Activated T-helper 1 cell treated with anti-CD3 and anti-CD28 coated beads, Interleukin-12 subunit alpha, Interleukin-12 subunit beta, Interleukin-2, Interleukin-4 antibody, amounts not matched to agents 30 ng/mL and 10 ng/mL and 1 ng/mL, durations not matched to agents 14 hours and 24 hours and 36 hours (primary cell): ENCODE measurements around the gene SYNDIG1L. TPM values are rescaled to one million over a fixed set of nuclear protein-coding genes. Genes with fewer than 3 reads are reported as not detected.

ENCODE experiments used
- DNase-seq: peaks from one replicate; pipeline ENCODE4 v3.0.0; 2021; ENCODE audit warnings: low spot score
- H3K27ac Mint-ChIP-seq: one replicate; pipeline ENCODE4 v1.8.0; 2021; ENCODE audit warnings: mild to moderate bottlenecking, mixed read lengths
- H3K27me3 Mint-ChIP-seq: one replicate; pipeline ENCODE4 v1.8.0; 2022; ENCODE audit warnings: mild to moderate bottlenecking, moderate library complexity, mixed read lengths; ENCODE audit not compliant: insufficient read depth
- H3K36me3 Mint-ChIP-seq: one replicate; pipeline ENCODE4 v1.8.0; 2021; ENCODE audit warnings: low read depth, mixed read lengths
- H3K4me1 Mint-ChIP-seq: one replicate; pipeline ENCODE4 v1.8.0; 2021; ENCODE audit warnings: low read depth, mixed read lengths
- H3K4me3 Mint-ChIP-seq: one replicate; pipeline ENCODE4 v1.8.0; 2021; ENCODE audit warnings: mild to moderate bottlenecking, moderate library complexity, mixed read lengths
- H3K9me3 Mint-ChIP-seq: one replicate; pipeline ENCODE4 v1.8.0; 2021; ENCODE audit warnings: mixed read lengths
- intact Hi-C: fragments of 100-400 bp; cut with micrococcal nuclease; formaldehyde crosslinking; loops from one replicate; pipeline ENCODE4 v1.15.1; 2024
- total RNA-seq: library from RNA; stranded (reverse); gene quantifications from 2 replicates; pipeline ENCODE4 v1.2.3, GENCODE V29; 2022

Gene SYNDIG1L
- total RNA-seq, 1 donor from 2014 or later, result not detected

DNA sequence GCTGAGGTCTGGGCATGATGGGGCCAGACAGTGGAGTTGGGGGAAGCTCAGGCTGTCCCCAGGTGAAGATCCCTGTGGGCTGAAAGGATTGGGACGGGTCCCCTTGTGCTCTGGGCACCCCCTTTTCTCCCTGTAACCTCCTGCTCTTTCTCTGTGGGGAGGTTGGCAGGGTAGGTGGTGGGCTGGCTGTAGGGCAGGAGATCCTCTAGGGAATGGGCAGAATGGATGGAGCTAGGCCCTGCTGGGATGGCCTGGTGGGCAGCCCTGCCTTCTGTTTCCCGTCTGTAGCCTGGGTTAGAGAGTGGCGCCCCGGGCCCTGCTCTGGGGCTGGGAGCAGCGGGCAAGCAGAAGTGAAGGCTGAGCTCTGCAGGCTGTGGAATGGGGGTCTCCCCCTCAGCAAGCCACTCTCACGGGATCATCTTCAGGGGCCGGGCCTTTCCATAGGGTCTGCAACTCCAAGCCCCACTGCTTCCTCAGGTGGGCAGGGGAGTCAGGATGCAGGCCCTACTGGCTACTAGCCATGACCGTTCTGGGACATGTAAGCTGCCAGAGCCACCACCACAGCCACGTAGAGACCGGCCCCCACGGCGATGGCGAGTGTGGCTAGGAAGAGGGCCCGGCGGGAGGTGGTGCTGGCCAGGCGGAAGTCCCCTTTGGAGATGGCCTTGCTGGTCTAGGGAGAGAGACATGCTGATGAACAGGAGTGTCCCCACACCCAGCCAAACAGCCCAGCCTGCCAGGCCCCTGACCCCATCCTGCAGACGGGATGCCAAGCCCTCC, 18.8 kb downstream of the SYNDIG1L start:
- intact Hi-C loops, result no loop called here

GRCh38 chr14:74405663-74406062, 20.3 kb downstream of the SYNDIG1L start:
- Mint-ChIP-seq H3K36me3 (no peaks in the 10 kb centered on the region), H3K9me3 (no peaks in the 10 kb centered on the region), H3K4me1 (peaks cover 21% of the 10 kb centered on the region), H3K27me3 (peaks cover 2% of the 10 kb centered on the region), H3K4me3 (no peak overlapping the region), H3K27ac (no peak overlapping the region)
- no peak for DNase-seq
- intact Hi-C loops, result no loop called here

More for the DNA sequence above, 18.8 kb downstream of the SYNDIG1L start:
- peaks cover 8% of the 10 kb centered on the region for H3K4me1 Mint-ChIP-seq
- H3K27me3 Mint-ChIP-seq, result peaks cover 3% of the 10 kb centered on the region
- H3K4me3 Mint-ChIP-seq, result no peak overlapping the region
- no peaks in the 10 kb centered on the region for H3K9me3 Mint-ChIP-seq
- no peaks in the 10 kb centered on the region for H3K36me3 Mint-ChIP-seq
- H3K27ac Mint-ChIP-seq, result no peak overlapping the region
- DNase-seq, result no peak

- Mint-ChIP-seq H3K4me1 (peaks cover 24% of the 10 kb centered on the region), H3K9me3 (no peaks in the 10 kb centered on the region), H3K27me3 (peaks cover 5% of the 10 kb centered on the region), H3K27ac (no peak overlapping the region), H3K4me3 (no peak overlapping the region), H3K36me3 (no peaks in the 10 kb centered on the region)
- intact Hi-C loops, result no loop called here
- DNase-seq, result no peak
Measured at GRCh38 chr14:74404435-74404834, 21.6 kb downstream of the SYNDIG1L start.

DNA sequence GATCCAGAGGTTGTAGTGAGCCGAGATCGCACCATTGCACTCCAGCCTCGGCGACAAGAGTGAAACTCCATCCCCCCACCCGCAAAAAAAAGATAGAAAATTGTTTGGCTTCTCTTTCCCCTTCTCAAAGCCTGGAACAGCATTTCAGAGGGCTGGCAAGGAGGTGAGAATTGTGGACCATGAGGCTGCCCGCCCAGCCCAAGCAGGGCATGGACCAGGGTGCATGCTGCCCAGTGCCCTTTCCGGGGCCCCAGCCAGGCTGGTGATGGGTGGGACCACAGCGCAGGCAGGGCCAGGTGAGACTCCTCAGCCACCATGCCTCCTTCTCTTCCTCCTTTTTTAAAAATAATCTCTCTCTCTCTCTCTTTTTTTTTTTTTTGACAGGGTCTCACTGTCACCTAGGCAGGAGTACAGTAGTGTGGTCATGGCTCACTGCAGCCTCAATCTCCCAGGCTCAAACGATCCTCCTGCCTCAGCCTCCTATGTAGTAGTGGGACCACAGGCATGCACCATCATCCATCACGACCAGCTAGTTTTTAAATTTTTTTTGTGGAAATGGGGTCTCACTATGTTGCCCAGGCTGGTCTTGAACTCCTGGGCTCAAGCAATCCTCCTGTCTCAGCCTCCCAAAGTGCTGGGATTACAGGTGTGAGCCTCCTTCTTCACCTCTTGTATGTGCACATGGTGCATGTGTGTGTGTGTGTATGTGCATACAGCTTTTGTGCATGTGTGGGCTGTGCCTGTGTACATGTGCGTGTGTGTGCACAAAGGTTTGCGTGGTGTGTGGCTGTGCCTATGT, 22.2 kb downstream of the SYNDIG1L start:
- Mint-ChIP-seq H3K4me3 (no peak overlapping the region), H3K9me3 (no peaks in the 10 kb centered on the region), H3K27ac (no peak overlapping the region), H3K36me3 (no peaks in the 10 kb centered on the region), H3K4me1 (peaks cover 24% of the 10 kb centered on the region), H3K27me3 (peaks cover 5% of the 10 kb centered on the region)
- DNase-seq, result no peak
- intact Hi-C loops, result no loop called here

- peak overlapping the region; percentile 42 for H3K4me3 Mint-ChIP-seq
- intact Hi-C loops, result no loop called here
- DNase-seq, result no peak
Measured at GRCh38 chr14:74402401-74403251, 23.4 kb downstream of the SYNDIG1L start.

DNA sequence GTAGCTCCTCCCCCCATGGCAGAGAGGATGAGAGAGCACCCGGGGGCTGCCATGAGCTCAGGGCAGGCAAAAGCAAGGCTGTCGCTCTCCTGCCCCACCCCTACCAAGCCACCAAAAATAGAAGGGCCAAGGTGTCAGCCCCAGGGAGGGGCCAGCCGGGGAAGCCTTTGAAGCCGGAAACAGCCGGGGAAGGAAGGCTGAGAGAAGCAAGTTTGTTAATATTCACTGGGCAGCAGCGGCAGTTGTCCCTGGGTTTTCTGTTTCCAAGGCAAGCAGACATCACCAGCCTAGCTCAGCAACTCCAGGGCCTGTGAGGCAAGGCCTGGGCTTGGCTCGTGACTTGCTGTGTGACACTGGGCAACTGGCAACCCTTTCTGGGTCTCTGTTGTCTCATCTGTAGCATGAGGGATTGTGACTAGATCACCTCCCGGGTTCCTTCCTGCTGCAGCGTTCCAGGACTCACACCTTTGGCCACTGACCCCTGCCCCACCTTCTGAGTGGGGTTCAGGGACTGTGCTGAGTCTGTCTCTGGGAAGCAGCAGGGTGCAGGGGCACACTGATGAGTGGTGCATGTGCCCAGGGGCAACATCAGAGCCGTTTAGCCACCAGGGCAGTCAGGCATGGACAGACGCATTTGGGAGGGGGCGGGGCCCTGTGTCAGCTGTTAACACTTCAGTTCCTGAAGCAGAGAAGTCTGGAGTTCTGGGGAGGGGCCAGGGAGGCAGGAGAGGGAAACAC, 24.3 kb downstream of the SYNDIG1L start:
- Mint-ChIP-seq H3K27ac (peak overlapping the region; percentile 76), H3K36me3 (no peaks in the 10 kb centered on the region)

More at GRCh38 chr14:74402401-74403251, 23.4 kb downstream of the SYNDIG1L start:
- Mint-ChIP-seq H3K27me3 (peaks cover 8% of the 10 kb centered on the region), H3K27ac (peak overlapping the region; percentile 52), H3K4me1 (peaks cover 24% of the 10 kb centered on the region), H3K9me3 (no peaks in the 10 kb centered on the region), H3K36me3 (no peaks in the 10 kb centered on the region)

GRCh38 chr14:74400919-74401503, 25.0 kb downstream of the SYNDIG1L start:
- Mint-ChIP-seq H3K4me1 (peaks cover 24% of the 10 kb centered on the region), H3K36me3 (no peaks in the 10 kb centered on the region), H3K27ac (peak overlapping the region; percentile 76), H3K9me3 (no peaks in the 10 kb centered on the region), H3K27me3 (peaks cover 14% of the 10 kb centered on the region), H3K4me3 (peak overlapping the region; percentile 50)
- no peak for DNase-seq
- intact Hi-C loops, result loop anchor here (2.0 kb wide), 1 partner anchor 92 kb away; the partner anchor contains the start of genes ISCA2 and NPC2

More for the DNA sequence above, 24.3 kb downstream of the SYNDIG1L start:
- Mint-ChIP-seq H3K4me1 (peaks cover 24% of the 10 kb centered on the region), H3K4me3 (peak overlapping the region; percentile 50), H3K27me3 (peaks cover 15% of the 10 kb centered on the region), H3K9me3 (no peaks in the 10 kb centered on the region)
- peak; percentile 67 for DNase-seq
- intact Hi-C loops, result loop anchor here (2.0 kb wide), 1 partner anchor 91 kb away; the partner anchor contains the start of genes ISCA2 and NPC2

GRCh38 chr14:74400031-74400685, 25.9 kb downstream of the SYNDIG1L start:
- peaks cover 24% of the 10 kb centered on the region for H3K4me1 Mint-ChIP-seq
- no peak for DNase-seq
- intact Hi-C loops, result loop anchor here (2.0 kb wide), 1 partner anchor 93 kb away; the partner anchor contains the start of genes ISCA2 and NPC2
- no peak overlapping the region for H3K27ac Mint-ChIP-seq
- no peaks in the 10 kb centered on the region for H3K9me3 Mint-ChIP-seq
- peaks cover 14% of the 10 kb centered on the region for H3K27me3 Mint-ChIP-seq
- H3K36me3 Mint-ChIP-seq, result no peaks in the 10 kb centered on the region
- no peak overlapping the region for H3K4me3 Mint-ChIP-seq

DNA sequence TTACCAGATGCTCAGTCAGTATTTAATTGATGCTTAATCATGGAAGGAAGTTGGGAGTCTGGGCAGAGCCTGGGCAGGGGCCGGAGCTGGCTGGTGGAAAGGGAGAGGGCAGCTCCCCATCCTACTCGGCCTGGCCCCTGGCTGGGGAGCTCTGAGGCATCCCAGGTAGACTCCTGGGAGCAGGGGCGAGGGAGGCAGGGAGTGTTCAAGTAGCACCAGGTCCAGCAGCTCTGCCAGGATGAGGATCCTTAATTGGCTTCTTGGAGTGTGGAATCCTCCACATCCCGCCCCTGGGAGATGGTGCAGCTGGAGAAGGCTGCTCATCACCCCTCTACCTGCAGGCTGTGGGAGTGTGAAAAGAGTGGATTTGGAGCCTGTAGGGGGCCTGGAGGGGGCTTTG, 30.9 kb downstream of the SYNDIG1L start:
- DNase-seq, result no peak
- H3K36me3 Mint-ChIP-seq, result no peaks in the 10 kb centered on the region
- no peaks in the 10 kb centered on the region for H3K4me1 Mint-ChIP-seq
- H3K27me3 Mint-ChIP-seq, result peaks cover 20% of the 10 kb centered on the region
- no peak overlapping the region for H3K4me3 Mint-ChIP-seq
- H3K27ac Mint-ChIP-seq, result no peak overlapping the region
- intact Hi-C loops, result no loop called here
- H3K9me3 Mint-ChIP-seq, result no peaks in the 10 kb centered on the region

DNA sequence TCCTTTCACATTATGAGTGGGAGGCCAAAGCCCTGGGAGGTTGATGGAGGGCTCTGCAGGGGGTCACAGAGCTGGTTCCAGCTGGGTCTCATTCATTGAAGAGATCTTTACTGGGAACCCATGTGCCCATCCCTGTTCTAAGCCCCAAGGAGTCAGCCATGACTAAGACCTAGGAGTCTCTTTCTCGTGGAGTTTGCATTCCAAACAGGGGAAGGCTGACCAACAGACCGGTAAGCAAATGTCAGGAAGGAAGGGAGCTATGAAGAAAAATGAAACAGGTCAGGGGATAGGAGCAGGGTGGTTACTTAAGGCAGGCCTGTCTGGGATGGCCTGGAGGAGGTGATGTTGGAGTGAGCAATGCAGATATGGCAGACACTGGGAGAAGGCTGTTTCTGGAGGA, 31.5 kb downstream of the SYNDIG1L start:
- no peaks in the 10 kb centered on the region for H3K4me1 Mint-ChIP-seq
- intact Hi-C loops, result no loop called here
- no peak overlapping the region for H3K4me3 Mint-ChIP-seq
- H3K9me3 Mint-ChIP-seq, result no peaks in the 10 kb centered on the region
- peaks cover 19% of the 10 kb centered on the region for H3K27me3 Mint-ChIP-seq
- H3K27ac Mint-ChIP-seq, result no peak overlapping the region
- no peaks in the 10 kb centered on the region for H3K36me3 Mint-ChIP-seq
- DNase-seq, result no peak
